ENCODE data around the gene ATF3. TPM values are rescaled to one million over a fixed set of nuclear protein-coding genes. Genes with fewer than 3 reads are reported as not detected.

Gene ATF3
- total and polyA plus RNA-seq, 4 donors: 1.1 to 8.8 (median 5.5) TPM

GRCh38 chr1:212640223-212640878, 31.8 kb downstream of the ATF3 start:
- WGBS: 95% methylated on average over 3 of the region's 3 CpGs
- no peak for TF ChIP-seq REST (IDR thresholded peaks at IDR 0.05)
- no peak for TF ChIP-seq JUND (IDR thresholded peaks at IDR 0.05)
- TF ChIP-seq TAF1 (conservative IDR thresholded peaks at IDR 0.05): no peak
- no peak for TF ChIP-seq EGR1 (IDR thresholded peaks at IDR 0.05; ENCODE audit: low read depth in 2 of 2)
- no peak for TF ChIP-seq NR2F2 (IDR thresholded peaks at IDR 0.05)
- TF ChIP-seq YY1 (IDR thresholded peaks at IDR 0.05): no peak
- no peak for TF ChIP-seq RXRA (IDR thresholded peaks at IDR 0.05)
- TF ChIP-seq HNF4A (conservative IDR thresholded peaks at IDR 0.05): no peak
- no peak for TF ChIP-seq CTCF (IDR thresholded peaks at IDR 0.05; ENCODE audit: low read depth, low read length, missing input control)
- TF ChIP-seq ATF3 (IDR thresholded peaks at IDR 0.05): no peak
- no peak for TF ChIP-seq ZBTB33 (IDR thresholded peaks at IDR 0.05)
- TF ChIP-seq SP1 (IDR thresholded peaks at IDR 0.05): no peak
- TF ChIP-seq GABPA (IDR thresholded peaks at IDR 0.05 in 1 of 2, conservative IDR thresholded peaks at IDR 0.05 in 1 of 2): no peak
- Histone ChIP-seq H3K4me3 (ENCODE audit: low read depth in 1 of 3, low read length in 3 of 3) (no peak overlapping the region), H3K9me3 (ENCODE audit: control insufficient read depth in 4 of 4, low read length in 3 of 4) (no peaks in the 10 kb centered on the region), H3K27ac (ENCODE audit: low read depth in 1 of 2, low read length in 2 of 2) (no peak overlapping the region), H3K4me1 (ENCODE audit: control insufficient read depth in 4 of 4, insufficient read depth in 4 of 4, low read length in 3 of 4) (peaks cover 0 to 3% (median 1%) of the 10 kb centered on the region in 4 donors), H3K36me3 (ENCODE audit: control insufficient read depth in 4 of 4, insufficient read depth in 3 of 4, low read depth in 1 of 4, low read length in 3 of 4) (no peaks in the 10 kb centered on the region), H3K9ac (ENCODE audit: low read depth in 1 of 2, low read length in 2 of 2) (no peak overlapping the region), H3K27me3 (ENCODE audit: control insufficient read depth in 4 of 4, insufficient read depth in 4 of 4, low read length in 3 of 4) (no peaks in the 10 kb centered on the region)
- no peak for DNase-seq (ENCODE audit: low spot score)

GRCh38 chr1:212641956-212642355, 33.4 kb downstream of the ATF3 start:
- Histone ChIP-seq H3K4me1 (ENCODE audit: control insufficient read depth in 4 of 4, insufficient read depth in 4 of 4, low read length in 3 of 4) (peaks cover 0 to 3% (median under 1%) of the 10 kb centered on the region in 4 donors), H3K36me3 (ENCODE audit: control insufficient read depth in 4 of 4, insufficient read depth in 3 of 4, low read depth in 1 of 4, low read length in 3 of 4) (no peaks in the 10 kb centered on the region)
- WGBS: 97% methylated on average over 1 of the region's 1 CpG

More at GRCh38 chr1:212641956-212642355, 33.4 kb downstream of the ATF3 start:
- H3K9me3 ChIP-seq (ENCODE audit: control insufficient read depth in 4 of 4, low read length in 3 of 4): no peaks in the 10 kb centered on the region
- H3K9ac ChIP-seq (ENCODE audit: low read depth in 1 of 2, low read length in 2 of 2): no peak overlapping the region
- no peak overlapping the region for H3K27ac ChIP-seq (ENCODE audit: low read depth in 1 of 2, low read length in 2 of 2)
- H3K4me3 ChIP-seq (ENCODE audit: low read depth in 1 of 3, low read length in 3 of 3): no peak overlapping the region
- DNase-seq (ENCODE audit: low spot score): no peak
- no peaks in the 10 kb centered on the region for H3K27me3 ChIP-seq (ENCODE audit: control insufficient read depth in 4 of 4, insufficient read depth in 4 of 4, low read length in 3 of 4)
- TF ChIP-seq ATF3 (IDR thresholded peaks at IDR 0.05): no peak
- no peak for TF ChIP-seq ZBTB33 (IDR thresholded peaks at IDR 0.05)
